Body of pancreas (tissue), 4 donors: Measurements from ENCODE around the gene KRT32.

Experiments
- POLR2A ChIP-seq, 3 donors: fragments of 450-650 bp; IDR thresholded peaks; one replicate each; pipeline ENCODE4 v1.6.1; 2016; ENCODE audit warnings: antibody characterized with exemption in 3 of 3, mild to moderate bottlenecking in 2 of 3
- TF ChIP-seq, protein P1 (sequence below), 7 experiments: fragments of 450-650 bp in 4 of 7; fragments of 200-600 bp in 3 of 7; sonication (generic) in 3 of 7; IDR thresholded peaks; one replicate each; pipeline ENCODE4 v1.5.1; 2016 to 2019; ENCODE audit warnings: antibody characterized with exemption in 7 of 7

- TF ChIP-seq, protein P1, sequence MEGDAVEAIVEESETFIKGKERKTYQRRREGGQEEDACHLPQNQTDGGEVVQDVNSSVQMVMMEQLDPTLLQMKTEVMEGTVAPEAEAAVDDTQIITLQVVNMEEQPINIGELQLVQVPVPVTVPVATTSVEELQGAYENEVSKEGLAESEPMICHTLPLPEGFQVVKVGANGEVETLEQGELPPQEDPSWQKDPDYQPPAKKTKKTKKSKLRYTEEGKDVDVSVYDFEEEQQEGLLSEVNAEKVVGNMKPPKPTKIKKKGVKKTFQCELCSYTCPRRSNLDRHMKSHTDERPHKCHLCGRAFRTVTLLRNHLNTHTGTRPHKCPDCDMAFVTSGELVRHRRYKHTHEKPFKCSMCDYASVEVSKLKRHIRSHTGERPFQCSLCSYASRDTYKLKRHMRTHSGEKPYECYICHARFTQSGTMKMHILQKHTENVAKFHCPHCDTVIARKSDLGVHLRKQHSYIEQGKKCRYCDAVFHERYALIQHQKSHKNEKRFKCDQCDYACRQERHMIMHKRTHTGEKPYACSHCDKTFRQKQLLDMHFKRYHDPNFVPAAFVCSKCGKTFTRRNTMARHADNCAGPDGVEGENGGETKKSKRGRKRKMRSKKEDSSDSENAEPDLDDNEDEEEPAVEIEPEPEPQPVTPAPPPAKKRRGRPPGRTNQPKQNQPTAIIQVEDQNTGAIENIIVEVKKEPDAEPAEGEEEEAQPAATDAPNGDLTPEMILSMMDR (IDR thresholded peaks at IDR 0.05) = no peak
- no peak for TF ChIP-seq POLR2A (IDR thresholded peaks at IDR 0.05)
Observed at GRCh38 chr17:41475421-41475820, 8.2 kb upstream of the KRT32 start.
